Effector CD8-positive, alpha-beta T cell (primary cell): ENCODE data around the gene WDR5B.

Experiments used
- DNase-seq: peaks from one replicate; lab custom pipeline; 2025; lab: John Stamatoyannopoulos, UW

Gene WDR5B

DNA sequence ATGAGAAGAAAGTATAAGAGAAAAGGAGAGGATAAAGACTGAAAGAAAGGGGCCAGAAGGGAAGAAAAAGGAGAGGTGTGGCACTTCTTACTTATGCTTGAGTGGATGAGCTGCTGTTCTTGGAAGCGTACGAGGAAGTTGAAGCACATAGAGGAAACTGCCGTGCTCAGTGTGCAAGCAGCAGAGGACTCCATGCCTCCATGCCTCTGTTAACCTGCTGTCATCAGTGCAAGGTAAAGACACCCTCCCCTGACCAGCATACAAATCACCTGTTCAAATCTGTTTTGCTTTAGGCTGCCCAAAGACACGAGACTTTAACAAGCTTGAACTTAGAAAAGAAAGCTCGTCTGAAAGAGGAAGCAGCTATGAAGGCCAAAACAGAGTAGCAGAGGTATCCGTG, 6.4 kb downstream of the WDR5B start:
- DNase-seq: no peak

GRCh38 chr3:122407946-122408345, 7.9 kb downstream of the WDR5B start:
- no peak for DNase-seq

DNA sequence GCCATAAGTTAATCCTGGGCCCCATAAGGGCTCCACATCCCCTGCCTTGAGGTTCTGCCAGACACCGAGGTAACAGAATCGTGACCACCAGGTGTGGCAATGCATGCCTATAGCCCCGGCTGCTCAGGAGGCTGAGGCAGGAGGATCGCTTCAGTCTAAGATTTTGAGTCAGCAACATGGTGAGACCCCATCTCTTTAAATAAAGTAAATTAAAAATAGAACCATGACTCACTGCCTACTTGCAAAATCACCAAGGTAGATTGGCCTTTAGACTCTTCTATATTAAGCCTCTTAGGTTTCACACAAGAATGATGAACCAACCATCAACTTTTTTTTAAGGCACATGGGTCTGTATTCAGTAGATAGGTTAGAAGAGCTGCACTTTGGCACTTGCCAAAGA, 9.7 kb downstream of the WDR5B start:
- no peak for DNase-seq

GRCh38 chr3:122405015-122405414, 10.8 kb downstream of the WDR5B start:
- no peak for DNase-seq

GRCh38 chr3:122403489-122403888, 12.4 kb downstream of the WDR5B start:
- DNase-seq: no peak

DNA sequence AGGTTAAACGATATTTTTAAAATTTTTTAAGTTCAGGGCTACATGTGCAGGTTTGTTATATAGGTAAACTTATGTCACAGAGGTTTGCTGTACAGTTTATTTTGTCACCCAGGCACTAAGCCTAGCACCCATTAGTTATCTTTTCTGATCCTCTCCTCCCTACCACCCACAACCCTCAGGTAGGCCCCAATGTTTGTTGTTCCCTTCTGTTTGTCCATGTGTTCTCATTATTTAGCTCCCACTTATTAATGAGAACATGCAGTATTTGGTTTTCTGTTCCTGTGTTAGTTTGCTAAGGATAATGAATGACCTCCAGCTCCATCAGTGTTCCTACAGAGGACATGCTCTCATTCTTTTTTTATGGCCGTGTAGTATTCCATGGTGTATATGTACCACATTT, 16.9 kb downstream of the WDR5B start:
- DNase-seq: no peak

- no peak for DNase-seq
These were observed 18.7 kb downstream of the WDR5B start for GRCh38 chr3:122397201-122397600.

GRCh38 chr3:122396511-122396910, 19.4 kb downstream of the WDR5B start:
- no peak for DNase-seq

GRCh38 chr3:122395582-122395981, 20.3 kb downstream of the WDR5B start:
- DNase-seq: no peak

DNA sequence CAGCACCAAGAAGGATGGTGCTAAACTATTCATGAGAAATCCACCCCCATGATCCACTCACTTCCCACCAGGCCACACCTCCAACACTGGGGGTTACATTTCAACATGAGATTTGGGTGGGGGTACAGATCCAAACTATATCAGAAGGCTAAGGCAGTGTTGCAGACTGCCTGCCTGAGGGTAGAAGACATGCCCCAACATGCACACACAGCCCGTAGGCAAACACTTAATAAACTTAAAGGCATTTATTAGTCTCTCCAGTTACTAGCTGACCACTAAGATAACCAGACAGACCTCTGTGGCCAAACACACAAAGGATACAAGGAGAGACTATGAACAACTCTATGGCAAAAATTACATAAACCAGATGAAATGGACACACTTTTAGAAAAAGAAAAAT, 21.7 kb downstream of the WDR5B start:
- DNase-seq: no peak

GRCh38 chr3:122392868-122393844, 22.7 kb downstream of the WDR5B start:
- no peak for DNase-seq

DNA sequence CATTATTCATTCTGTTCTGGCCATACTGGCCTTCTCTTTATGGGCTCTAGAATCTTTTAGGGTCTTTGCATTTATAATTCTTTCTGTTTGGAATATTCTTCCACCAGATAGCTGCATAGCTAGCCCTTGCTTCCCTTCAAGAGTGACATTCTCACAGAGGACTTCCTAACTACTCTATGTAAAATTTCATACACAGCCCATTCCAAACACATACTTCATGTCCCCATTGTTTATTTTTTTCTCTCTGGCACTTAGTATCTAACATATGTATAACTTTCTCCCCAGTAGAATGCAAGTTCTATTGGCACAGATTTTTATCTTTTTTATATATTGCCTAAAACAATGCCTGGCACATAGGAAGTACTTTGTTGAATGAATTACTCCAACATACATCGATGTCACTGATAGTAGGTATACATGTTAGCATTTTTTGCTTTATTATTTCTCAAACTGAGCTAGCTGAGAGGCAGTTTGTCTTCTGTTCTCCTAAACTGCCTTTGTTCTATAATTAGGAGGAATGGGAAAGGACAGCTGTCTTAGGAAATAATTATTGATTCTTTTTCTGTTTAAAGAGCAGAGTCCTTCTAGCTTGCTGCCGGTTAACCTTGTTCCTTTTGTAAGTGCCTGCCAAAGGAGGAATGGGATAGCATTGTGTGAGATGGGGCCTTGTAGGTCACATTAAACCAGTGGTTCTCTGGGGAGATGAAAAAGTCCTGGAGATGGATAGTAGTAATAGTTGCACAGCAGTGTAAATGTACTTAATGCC, 24.0 kb downstream of the WDR5B start:
- no peak for DNase-seq

- no peak for DNase-seq
These were observed 25.2 kb downstream of the WDR5B start for GRCh38 chr3:122390665-122391064.

- no peak for DNase-seq
These were observed 26.0 kb downstream of the WDR5B start for GRCh38 chr3:122389892-122390291.

DNA sequence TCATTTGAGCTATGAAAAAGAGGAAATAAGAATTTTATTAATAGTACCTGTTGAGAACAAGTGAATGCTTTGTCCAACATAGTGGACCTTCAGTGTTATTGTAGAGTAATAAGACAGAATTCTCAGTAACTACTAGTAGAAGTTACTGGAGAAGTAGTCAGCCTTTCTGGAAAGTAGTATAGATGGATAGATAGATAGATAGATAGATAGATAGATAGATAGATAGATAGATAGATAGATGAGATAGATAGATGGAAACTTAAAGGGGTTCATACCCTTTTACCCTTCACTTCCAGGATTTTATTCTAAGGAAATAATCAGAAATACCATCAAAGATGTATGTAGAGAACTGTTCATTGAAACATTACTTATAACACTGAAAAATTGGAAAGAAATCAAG, 26.7 kb downstream of the WDR5B start:
- DNase-seq: no peak

DNA sequence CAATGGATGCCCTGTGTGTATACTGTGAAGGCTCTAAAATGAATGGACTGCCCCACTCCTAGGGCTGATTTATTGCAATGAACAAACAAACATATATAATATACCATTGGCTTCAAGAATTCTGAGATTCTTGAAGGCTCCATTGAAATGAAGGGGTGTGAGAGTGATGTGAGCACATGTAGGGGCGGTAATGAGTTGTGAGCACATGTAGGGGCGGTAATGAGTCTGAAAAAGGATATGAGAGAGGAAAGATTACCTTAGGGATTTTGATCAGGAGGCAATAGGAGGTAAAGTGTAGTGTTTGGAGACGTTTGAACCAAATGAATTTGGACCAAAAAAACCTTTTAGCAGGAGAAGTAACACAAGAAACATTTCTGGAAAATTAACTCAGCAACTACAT, 28.2 kb downstream of the WDR5B start:
- DNase-seq: no peak

- peak; percentile 87 for DNase-seq
These were observed 31.8 kb downstream of the WDR5B start, which contains the start of gene FAM162A for GRCh38 chr3:122383771-122384697. Gene FAM162A, plus strand, starts transcription at chr3:122384182. Its CDS starts 84 bp downstream, at chr3:122384266.

DNA sequence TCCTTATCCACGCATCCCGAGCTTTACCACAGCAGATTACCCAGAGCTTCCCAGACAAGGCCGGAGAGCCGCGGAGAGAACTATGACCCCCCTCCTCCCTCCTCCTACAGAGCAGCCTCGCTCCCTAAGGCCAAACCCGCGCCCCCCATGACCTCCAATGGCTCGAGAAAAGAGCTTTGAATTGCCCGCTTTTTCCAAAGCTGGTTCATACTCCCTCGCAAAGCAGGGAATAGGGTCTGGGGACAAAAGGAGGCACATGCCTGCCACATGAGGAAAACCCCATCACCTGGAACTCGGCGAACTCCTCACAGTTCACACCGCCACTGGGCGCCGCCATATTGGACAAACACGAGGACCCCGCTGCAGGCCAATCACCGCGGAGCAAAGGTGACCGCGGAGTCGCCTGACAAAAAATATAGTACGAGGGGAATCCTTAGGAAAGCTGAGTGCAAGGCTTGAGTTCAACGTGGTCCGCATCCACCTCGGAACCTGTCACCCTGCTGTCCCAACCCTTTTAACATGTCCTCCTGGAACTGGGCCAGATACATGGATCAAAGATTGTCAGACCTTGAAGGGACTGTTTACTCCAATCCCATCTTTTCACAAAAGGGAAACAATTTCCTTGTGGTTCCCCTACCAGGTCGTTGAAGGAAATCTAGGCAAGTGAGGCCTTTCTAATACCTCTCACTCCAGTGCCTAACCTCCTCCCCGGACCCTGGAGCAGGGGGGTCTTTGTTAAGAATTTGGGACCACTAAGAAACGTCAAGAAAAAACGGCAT, 32.8 kb downstream of the WDR5B start, which contains the start of gene MIX23:
Gene MIX23 (minus strand): TSS at position 344 of the 779 bp plus-strand sequence. CDS start 7 bp downstream, at position 337.
- peak; percentile 79 for DNase-seq

DNA sequence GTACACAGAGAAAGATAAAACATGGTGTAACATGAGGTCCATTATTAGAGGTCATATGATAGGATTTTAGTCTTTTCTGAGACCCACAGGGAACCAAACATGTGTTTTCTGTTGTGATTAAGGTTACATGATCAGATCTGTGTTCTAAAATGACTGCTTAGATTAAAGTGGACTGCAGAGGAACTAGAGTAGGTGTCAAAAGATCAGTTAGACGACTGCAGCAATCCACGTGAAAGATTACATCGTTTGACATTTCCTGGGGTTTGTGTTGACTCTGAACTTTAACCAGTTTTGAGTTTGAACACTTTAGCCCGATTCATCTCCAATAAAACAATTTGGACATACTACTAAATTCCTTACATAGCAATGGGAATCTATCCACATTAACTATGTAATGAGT, 37.9 kb downstream of the WDR5B start:
- DNase-seq: no peak

GRCh38 chr3:122374034-122374433, 41.8 kb downstream of the WDR5B start:
- no peak for DNase-seq

DNA sequence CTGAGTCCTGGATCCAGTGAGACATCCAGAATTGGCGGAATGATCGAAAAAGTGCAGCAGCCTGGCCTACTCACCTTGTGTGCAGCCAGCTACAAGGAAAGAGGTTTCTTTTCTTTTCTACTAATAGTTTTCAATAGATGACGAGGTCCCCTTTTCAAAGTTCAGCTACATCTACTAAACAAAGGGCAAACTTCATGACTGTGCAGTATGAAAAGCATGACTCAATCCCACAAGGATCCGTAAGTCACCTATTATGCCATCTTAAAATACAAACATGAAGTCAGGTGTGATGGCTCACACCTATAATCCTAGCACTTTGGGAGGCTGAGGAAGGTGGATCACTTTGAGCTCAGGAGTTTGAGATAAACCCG, 49.5 kb downstream of the WDR5B start:
- no peak for DNase-seq
